ENCODE results near the gene CYP1B1. TPM values are rescaled to one million over a fixed set of nuclear protein-coding genes. Genes with fewer than 3 reads are reported as not detected.

Gene CYP1B1
- total RNA-seq, 2 donors from 2014 or later = 4.8 to 6.3 TPM

GRCh38 chr2:38035968-38036367 is 40.0 kb downstream of the CYP1B1 start:
- Mint-ChIP-seq H3K27me3 (ENCODE audit: insufficient read depth) (peaks cover 38% of the 10 kb centered on the region), H3K9me3 (no peaks in the 10 kb centered on the region), H3K36me3 (ENCODE audit: low read depth) (no peaks in the 10 kb centered on the region), H3K27ac (no peak overlapping the region), H3K4me3 (no peak overlapping the region), H3K4me1 (peaks cover 6% of the 10 kb centered on the region)
- 92 to 93% methylated on average over 7 of the region's 7 CpGs for WGBS, 2 experiments (ENCODE audit: insufficient coverage in 1 of 2, insufficient read length in 1 of 2)
- H3K4me3 ChIP-seq (ENCODE audit: low read length) = no peak overlapping the region
- H3K36me3 ChIP-seq (ENCODE audit: control insufficient read depth, insufficient read depth, low read length) = no peaks in the 10 kb centered on the region
- no peak overlapping the region for H3K9ac ChIP-seq (ENCODE audit: extremely low read depth, low read length, poor library complexity, severe bottlenecking)
- TF ChIP-seq CTCF (conservative IDR thresholded peaks at IDR 0.05) = no peak
- peak overlapping the region; percentile 30 for H3K27ac ChIP-seq (ENCODE audit: low read depth, low read length)
- no peaks in the 10 kb centered on the region for H3K4me1 ChIP-seq (ENCODE audit: control insufficient read depth, insufficient read depth, low read length)
- DNase-seq = no peak
- H3K9me3 ChIP-seq (ENCODE audit: control insufficient read depth, low read length) = no peaks in the 10 kb centered on the region
- H3K27me3 ChIP-seq (ENCODE audit: control insufficient read depth, insufficient read depth, low read length, poor library complexity, severe bottlenecking) = no peaks in the 10 kb centered on the region

- no peak for DNase-seq
- H3K27ac ChIP-seq (ENCODE audit: low read depth, low read length) = no peak overlapping the region
- H3K36me3 Mint-ChIP-seq (ENCODE audit: low read depth) = no peaks in the 10 kb centered on the region
- H3K4me1 Mint-ChIP-seq = peaks cover 6% of the 10 kb centered on the region
- no peak overlapping the region for H3K4me3 ChIP-seq (ENCODE audit: low read length)
- H3K27me3 ChIP-seq (ENCODE audit: control insufficient read depth, insufficient read depth, low read length, poor library complexity, severe bottlenecking) = no peaks in the 10 kb centered on the region
- H3K4me1 ChIP-seq (ENCODE audit: control insufficient read depth, insufficient read depth, low read length) = no peaks in the 10 kb centered on the region
- no peaks in the 10 kb centered on the region for H3K36me3 ChIP-seq (ENCODE audit: control insufficient read depth, insufficient read depth, low read length)
- peaks cover 27% of the 10 kb centered on the region for H3K27me3 Mint-ChIP-seq (ENCODE audit: insufficient read depth)
- no peaks in the 10 kb centered on the region for H3K9me3 ChIP-seq (ENCODE audit: control insufficient read depth, low read length)
- H3K9ac ChIP-seq (ENCODE audit: extremely low read depth, low read length, poor library complexity, severe bottlenecking) = no peak overlapping the region
- no peaks in the 10 kb centered on the region for H3K9me3 Mint-ChIP-seq
- no peak overlapping the region for H3K27ac Mint-ChIP-seq
- WGBS, 2 experiments (ENCODE audit: insufficient coverage in 1 of 2, insufficient read length in 1 of 2) = 67 to 68% methylated on average over 2 of the region's 2 CpGs
- H3K4me3 Mint-ChIP-seq = no peak overlapping the region
- TF ChIP-seq CTCF (conservative IDR thresholded peaks at IDR 0.05) = no peak
Measured at GRCh38 chr2:38033646-38034045, 42.3 kb downstream of the CYP1B1 start.

- H3K4me3 Mint-ChIP-seq = no peak overlapping the region
- no peaks in the 10 kb centered on the region for H3K27me3 ChIP-seq (ENCODE audit: control insufficient read depth, insufficient read depth, low read length, poor library complexity, severe bottlenecking)
- no peaks in the 10 kb centered on the region for H3K9me3 ChIP-seq (ENCODE audit: control insufficient read depth, low read length)
- WGBS, 2 experiments (ENCODE audit: insufficient coverage in 1 of 2, insufficient read length in 1 of 2) = 88 to 94% methylated on average over 2 of the region's 2 CpGs
- H3K9me3 Mint-ChIP-seq = no peaks in the 10 kb centered on the region
- no peak overlapping the region for H3K9ac ChIP-seq (ENCODE audit: extremely low read depth, low read length, poor library complexity, severe bottlenecking)
- H3K36me3 Mint-ChIP-seq (ENCODE audit: low read depth) = no peaks in the 10 kb centered on the region
- no peak for DNase-seq
- no peak overlapping the region for H3K4me3 ChIP-seq (ENCODE audit: low read length)
- peaks cover 1% of the 10 kb centered on the region for H3K4me1 Mint-ChIP-seq
- peaks cover 20% of the 10 kb centered on the region for H3K27me3 Mint-ChIP-seq (ENCODE audit: insufficient read depth)
- TF ChIP-seq CTCF (conservative IDR thresholded peaks at IDR 0.05) = no peak
- no peak overlapping the region for H3K27ac Mint-ChIP-seq
- H3K27ac ChIP-seq (ENCODE audit: low read depth, low read length) = no peak overlapping the region
- H3K36me3 ChIP-seq (ENCODE audit: control insufficient read depth, insufficient read depth, low read length) = no peaks in the 10 kb centered on the region
- H3K4me1 ChIP-seq (ENCODE audit: control insufficient read depth, insufficient read depth, low read length) = no peaks in the 10 kb centered on the region
Measured at GRCh38 chr2:38032946-38033345, 43.0 kb downstream of the CYP1B1 start.

Data from endodermal cell (in vitro differentiated cells).